SU-DHL-6 (cell line): ENCODE data around the gene PRSS21.

Experiments
- H2AFZ ChIP-seq: fragments of 200-600 bp; sonication (generic); 2 replicates; pipeline ENCODE4 v1.6.1; 2014; ENCODE audit warnings: low read depth, mild to moderate bottlenecking, moderate library complexity, mixed read lengths, antibody characterized with exemption, low read length; ENCODE audit not compliant: severe bottlenecking
- H3F3A ChIP-seq: fragments of 200-600 bp; shearing (Covaris generic); 2 replicates; pipeline ENCODE4 v1.6.0; 2016; ENCODE audit warnings: antibody characterized with exemption, mild to moderate bottlenecking; ENCODE audit not compliant: insufficient read depth
- H3K27ac ChIP-seq: fragments of 200-600 bp; sonication (generic); 2 replicates; pipeline ENCODE4 v1.5.1; 2016; ENCODE audit warnings: low read depth, mild to moderate bottlenecking, low read length, moderate library complexity, mixed read lengths
- H3K27me3 ChIP-seq: fragments of 200-600 bp; sonication (generic), shearing (Covaris generic); 2 replicates; pipeline ENCODE4 v1.6.0; 2014; ENCODE audit warnings: mild to moderate bottlenecking, low read length
- H3K36me3 ChIP-seq: fragments of 200-600 bp; sonication (generic); 2 replicates; pipeline ENCODE4 v1.6.1; 2014; ENCODE audit warnings: mild to moderate bottlenecking, low read length, mixed read lengths
- H3K4me2 ChIP-seq: fragments of 300-600, 200-600 bp; shearing (Covaris generic), sonication (generic); 2 replicates; pipeline ENCODE4 v1.6.0; 2014; ENCODE audit warnings: low read length, low read depth, mild to moderate bottlenecking; ENCODE audit not compliant: poor library complexity, severe bottlenecking
- H3K4me3 ChIP-seq: fragments of 200-600 bp; sonication (generic); 2 replicates; pipeline ENCODE4 v1.5.1; 2014; ENCODE audit warnings: antibody characterized with exemption, low read length, mild to moderate bottlenecking, mixed read lengths; ENCODE audit not compliant: insufficient read depth, poor library complexity, severe bottlenecking
- H3K79me2 ChIP-seq: fragments of 200-600 bp; sonication (generic); 2 replicates; pipeline ENCODE4 v1.6.1; 2014; ENCODE audit warnings: mild to moderate bottlenecking, low read length, moderate library complexity; ENCODE audit not compliant: insufficient read depth
- H3K9ac ChIP-seq: fragments of 200-600 bp; sonication (generic); 2 replicates; pipeline ENCODE4 v1.7.0; 2014; ENCODE audit warnings: mild to moderate bottlenecking, low read length
- H3K9me2 ChIP-seq: fragments of 200-600 bp; sonication (generic); replicated peaks from 2 replicates; pipeline ENCODE4 v1.6.1; 2014; ENCODE audit warnings: low read length; ENCODE audit not compliant: insufficient read depth
- H3K9me3 ChIP-seq: fragments of 200-600 bp; sonication (generic); 2 replicates; pipeline ENCODE4 v1.6.1; 2014; ENCODE audit warnings: low read length, mixed read lengths; ENCODE audit not compliant: insufficient read depth
- H4K20me1 ChIP-seq: fragments of 200-600 bp; sonication (generic); 2 replicates; pipeline ENCODE4 v1.6.1; 2014; ENCODE audit warnings: low read depth, mild to moderate bottlenecking, antibody characterized with exemption, low read length, moderate library complexity, mixed read lengths
- EZH2phosphoT487 ChIP-seq: fragments of 200-600 bp; sonication (generic), shearing (Covaris generic); conservative IDR thresholded peaks from 2 replicates; pipeline ENCODE4 v1.6.1; 2018; ENCODE audit warnings: mild to moderate bottlenecking, antibody characterized with exemption, low read length, moderate library complexity, mixed read lengths
- TF ChIP-seq, protein P1 (sequence below): fragments of 200-600 bp; sonication (generic); IDR thresholded peaks from one replicate; pipeline ENCODE4 v1.5.1; 2017; ENCODE audit warnings: antibody characterized with exemption, mild to moderate bottlenecking, low read length, moderate library complexity; ENCODE audit not compliant: insufficient read depth, poor library complexity, severe bottlenecking

Gene PRSS21

GRCh38 chr16:2856061-2856670, 39.1 kb downstream of the PRSS21 start:
- H3K79me2 ChIP-seq: no peaks in the 10 kb centered on the region
- H3K27me3 ChIP-seq: no peaks in the 10 kb centered on the region
- no peak overlapping the region for H3K4me2 ChIP-seq
- no peak overlapping the region for H3K9ac ChIP-seq
- H4K20me1 ChIP-seq: no peaks in the 10 kb centered on the region
- TF ChIP-seq, protein P1, sequence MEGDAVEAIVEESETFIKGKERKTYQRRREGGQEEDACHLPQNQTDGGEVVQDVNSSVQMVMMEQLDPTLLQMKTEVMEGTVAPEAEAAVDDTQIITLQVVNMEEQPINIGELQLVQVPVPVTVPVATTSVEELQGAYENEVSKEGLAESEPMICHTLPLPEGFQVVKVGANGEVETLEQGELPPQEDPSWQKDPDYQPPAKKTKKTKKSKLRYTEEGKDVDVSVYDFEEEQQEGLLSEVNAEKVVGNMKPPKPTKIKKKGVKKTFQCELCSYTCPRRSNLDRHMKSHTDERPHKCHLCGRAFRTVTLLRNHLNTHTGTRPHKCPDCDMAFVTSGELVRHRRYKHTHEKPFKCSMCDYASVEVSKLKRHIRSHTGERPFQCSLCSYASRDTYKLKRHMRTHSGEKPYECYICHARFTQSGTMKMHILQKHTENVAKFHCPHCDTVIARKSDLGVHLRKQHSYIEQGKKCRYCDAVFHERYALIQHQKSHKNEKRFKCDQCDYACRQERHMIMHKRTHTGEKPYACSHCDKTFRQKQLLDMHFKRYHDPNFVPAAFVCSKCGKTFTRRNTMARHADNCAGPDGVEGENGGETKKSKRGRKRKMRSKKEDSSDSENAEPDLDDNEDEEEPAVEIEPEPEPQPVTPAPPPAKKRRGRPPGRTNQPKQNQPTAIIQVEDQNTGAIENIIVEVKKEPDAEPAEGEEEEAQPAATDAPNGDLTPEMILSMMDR: no peak
- TF ChIP-seq EZH2phosphoT487: no peak
- H3K27ac ChIP-seq: no peak overlapping the region
- no peaks in the 10 kb centered on the region for H3F3A ChIP-seq
- no peaks in the 10 kb centered on the region for H3K36me3 ChIP-seq
- H3K9me2 ChIP-seq: no peaks in the 10 kb centered on the region
- no peaks in the 10 kb centered on the region for H3K9me3 ChIP-seq
- H2AFZ ChIP-seq: no peak overlapping the region
- H3K4me3 ChIP-seq: no peak overlapping the region

DNA sequence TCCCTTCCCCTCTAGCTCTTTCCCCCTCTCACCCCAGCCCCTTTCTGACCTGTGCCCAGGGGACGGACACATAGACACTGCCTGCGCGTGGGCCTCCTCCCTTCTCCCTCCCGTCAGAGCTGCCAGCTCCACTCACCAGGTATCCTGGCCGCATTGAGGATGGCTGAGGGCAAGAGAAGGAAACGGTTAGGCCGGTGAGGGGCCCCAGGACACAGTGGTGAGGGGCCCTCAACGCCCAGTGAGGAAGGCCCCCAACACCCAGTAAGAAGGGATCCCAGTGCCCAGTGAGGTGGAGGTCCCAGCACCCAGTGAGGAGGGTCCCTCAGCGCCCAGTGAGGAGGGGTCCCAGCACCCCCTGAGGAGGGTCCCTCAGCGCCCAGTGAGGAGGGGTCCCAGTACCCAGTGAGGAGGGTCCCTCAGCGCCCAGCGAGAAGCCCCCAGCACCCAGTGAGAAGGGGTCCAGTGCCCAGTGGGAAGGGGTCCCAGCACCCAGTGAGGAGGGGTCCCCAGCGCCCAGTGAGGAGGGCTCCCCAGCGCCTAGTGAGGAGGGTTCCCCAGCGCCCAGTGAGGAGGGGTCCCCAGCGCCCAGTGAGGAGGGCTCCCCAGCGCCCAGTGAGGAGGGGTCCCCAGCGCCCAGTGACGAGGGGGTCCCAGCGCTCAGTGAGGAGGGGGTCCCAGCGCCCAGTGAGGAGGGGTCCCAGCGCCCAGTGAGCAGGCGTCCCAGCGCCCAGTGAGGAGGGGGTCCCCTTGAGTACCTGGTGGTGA, 39.8 kb downstream of the PRSS21 start:
- TF ChIP-seq, protein P1: no peak
- no peak for TF ChIP-seq EZH2phosphoT487
- no peak overlapping the region for H3K4me2 ChIP-seq
- H3K4me3 ChIP-seq: no peak overlapping the region

GRCh38 chr16:2857451-2858244, 40.6 kb downstream of the PRSS21 start, which contains the start of gene PRSS22:
PRSS22 (minus strand) TSS chr16:2858170; CDS start chr16:2858104, 66 bp downstream.
- Histone ChIP-seq H4K20me1 (no peaks in the 10 kb centered on the region), H3K36me3 (no peaks in the 10 kb centered on the region), H3K4me2 (no peak within 1 kb of the TSS), H3K27me3 (no peaks in the 10 kb centered on the region), H3F3A (no peaks in the 10 kb centered on the region), H2AFZ (no peak within 1 kb of the TSS), H3K9me2 (no peaks in the 10 kb centered on the region), H3K79me2 (no peaks in the 10 kb centered on the region), H3K9me3 (no peaks in the 10 kb centered on the region), H3K9ac (no peak within 1 kb of the TSS), H3K27ac (no peak within 1 kb of the TSS), H3K4me3 (no peak within 1 kb of the TSS)
- TF ChIP-seq, protein P1: no peak

More for the DNA sequence above, 39.8 kb downstream of the PRSS21 start:
- Histone ChIP-seq H3K9ac (no peak overlapping the region), H3F3A (no peaks in the 10 kb centered on the region), H3K36me3 (no peaks in the 10 kb centered on the region), H3K9me2 (no peaks in the 10 kb centered on the region), H3K9me3 (no peaks in the 10 kb centered on the region), H3K79me2 (no peaks in the 10 kb centered on the region), H3K27ac (no peak overlapping the region), H2AFZ (no peak overlapping the region), H3K27me3 (no peaks in the 10 kb centered on the region), H4K20me1 (no peaks in the 10 kb centered on the region)
